ENCODE measurements around the gene SELENOM. TPM values are rescaled to one million over a fixed set of nuclear protein-coding genes. Genes with fewer than 3 reads are reported as not detected.
"Not testable (repeated sequence)": the region's sequence is repeated elsewhere in the genome, so short reads cannot be mapped to it uniquely, and the experiment has no call there.

Gene SELENOM
- total RNA-seq, 1 experiment from 2014 or later, result 3.2 TPM

DNA sequence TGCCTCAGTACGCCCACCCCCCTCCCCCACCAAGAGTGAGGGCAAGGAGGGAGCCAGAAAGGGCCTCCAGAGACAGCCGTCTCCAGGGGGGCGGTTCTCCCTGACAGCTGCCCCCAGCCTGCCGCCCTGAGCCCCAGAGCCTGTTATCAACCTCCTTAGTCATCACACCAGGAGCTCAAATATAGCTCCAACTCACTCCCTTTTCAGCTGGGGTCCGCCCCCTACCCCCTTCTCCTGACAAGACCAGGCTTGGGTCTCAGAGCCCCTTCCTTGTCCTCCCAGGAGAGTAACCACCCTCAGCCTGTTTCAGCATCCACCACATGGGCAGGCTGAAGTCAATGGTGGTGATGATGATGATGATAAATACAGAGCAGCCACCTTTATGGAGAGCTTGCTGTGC lies 12.9 kb upstream of the SELENOM start:
- TF ChIP-seq EZH2 (IDR thresholded peaks at IDR 0.05; ENCODE audit: borderline replicate concordance, low read depth, low read length, poor library complexity, severe bottlenecking), result no peak
- TF ChIP-seq, protein P1, sequence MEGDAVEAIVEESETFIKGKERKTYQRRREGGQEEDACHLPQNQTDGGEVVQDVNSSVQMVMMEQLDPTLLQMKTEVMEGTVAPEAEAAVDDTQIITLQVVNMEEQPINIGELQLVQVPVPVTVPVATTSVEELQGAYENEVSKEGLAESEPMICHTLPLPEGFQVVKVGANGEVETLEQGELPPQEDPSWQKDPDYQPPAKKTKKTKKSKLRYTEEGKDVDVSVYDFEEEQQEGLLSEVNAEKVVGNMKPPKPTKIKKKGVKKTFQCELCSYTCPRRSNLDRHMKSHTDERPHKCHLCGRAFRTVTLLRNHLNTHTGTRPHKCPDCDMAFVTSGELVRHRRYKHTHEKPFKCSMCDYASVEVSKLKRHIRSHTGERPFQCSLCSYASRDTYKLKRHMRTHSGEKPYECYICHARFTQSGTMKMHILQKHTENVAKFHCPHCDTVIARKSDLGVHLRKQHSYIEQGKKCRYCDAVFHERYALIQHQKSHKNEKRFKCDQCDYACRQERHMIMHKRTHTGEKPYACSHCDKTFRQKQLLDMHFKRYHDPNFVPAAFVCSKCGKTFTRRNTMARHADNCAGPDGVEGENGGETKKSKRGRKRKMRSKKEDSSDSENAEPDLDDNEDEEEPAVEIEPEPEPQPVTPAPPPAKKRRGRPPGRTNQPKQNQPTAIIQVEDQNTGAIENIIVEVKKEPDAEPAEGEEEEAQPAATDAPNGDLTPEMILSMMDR (conservative IDR thresholded peaks at IDR 0.05; ENCODE audit: low read depth, low read length), result no peak
- Histone ChIP-seq H3K4me3 (ENCODE audit: low read depth, low read length, poor library complexity, severe bottlenecking) (no peak overlapping the region), H3K4me1 (ENCODE audit: insufficient read depth, low read length, poor library complexity, severe bottlenecking) (peaks cover 9% of the 10 kb centered on the region), H3K27ac (ENCODE audit: low read depth, low read length, poor library complexity, severe bottlenecking) (no peak overlapping the region), H3K36me3 (ENCODE audit: insufficient read depth, low read length, poor library complexity, severe bottlenecking) (no peaks in the 10 kb centered on the region), H3K27me3 (replicated peaks; ENCODE audit: insufficient read depth, low read depth, low read length, poor library complexity) (no peaks in the 10 kb centered on the region), H3K9me3 (ENCODE audit: low read depth, low read length, poor library complexity, severe bottlenecking) (no peaks in the 10 kb centered on the region)
- POLR2A ChIA-PET (ENCODE audit: low non-redundant PET), result no interaction called here
- CTCF ChIA-PET, result interaction anchor here (1.4 kb wide), 1 partner anchor 13 kb away, joined by 3 read pairs; the partner anchor contains the start of gene SELENOM
- DNase-seq (ENCODE audit: low spot score), result no peak
- BruUV-seq (replicated peaks), result no TSS peak
- intact Hi-C loops (cut with micrococcal nuclease; ENCODE audit: unreplicated experiment), result no loop called here

DNA sequence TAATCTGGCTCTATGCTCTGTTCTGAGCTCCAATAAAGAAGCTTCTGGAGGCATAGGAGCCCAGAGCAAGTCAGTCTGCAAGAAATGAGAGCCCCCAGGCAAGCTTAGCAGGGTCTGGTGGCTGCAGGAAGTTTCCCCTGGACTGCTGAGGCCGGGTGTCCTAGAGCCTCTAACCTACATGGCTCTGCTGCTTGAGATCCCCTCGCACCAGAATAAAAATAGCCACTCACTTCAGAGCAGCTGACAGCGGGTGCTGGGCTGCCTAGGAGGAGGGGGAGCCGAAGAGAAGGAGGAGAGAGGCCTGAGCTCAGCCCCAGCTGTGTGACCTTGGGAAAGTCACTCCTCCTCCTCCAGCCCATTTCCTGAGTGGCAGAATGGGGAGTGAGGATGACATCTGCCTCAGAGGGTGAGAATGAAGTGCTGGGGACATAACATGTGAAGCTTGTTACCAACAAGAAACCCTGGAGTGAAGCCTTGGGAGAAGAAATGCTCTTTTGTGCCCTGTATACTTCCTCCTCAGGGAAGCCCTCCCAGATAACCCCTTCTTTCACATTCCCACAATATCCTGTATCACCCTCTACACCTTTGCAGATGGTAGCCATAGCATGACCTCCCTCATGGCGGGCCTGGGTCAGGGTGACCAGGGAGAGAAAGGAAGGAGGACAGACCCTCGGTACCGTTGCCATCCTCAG lies 11.8 kb upstream of the SELENOM start:
- Histone ChIP-seq H3K27ac (ENCODE audit: low read depth, low read length, poor library complexity, severe bottlenecking) (no peak overlapping the region), H3K4me1 (ENCODE audit: insufficient read depth, low read length, poor library complexity, severe bottlenecking) (peaks cover 9% of the 10 kb centered on the region), H3K9me3 (ENCODE audit: low read depth, low read length, poor library complexity, severe bottlenecking) (no peaks in the 10 kb centered on the region), H3K36me3 (ENCODE audit: insufficient read depth, low read length, poor library complexity, severe bottlenecking) (no peaks in the 10 kb centered on the region), H3K27me3 (replicated peaks; ENCODE audit: insufficient read depth, low read depth, low read length, poor library complexity) (no peaks in the 10 kb centered on the region), H3K4me3 (ENCODE audit: low read depth, low read length, poor library complexity, severe bottlenecking) (no peak overlapping the region)
- POLR2A ChIA-PET (ENCODE audit: low non-redundant PET), result no interaction called here
- no peak for TF ChIP-seq EZH2 (IDR thresholded peaks at IDR 0.05; ENCODE audit: borderline replicate concordance, low read depth, low read length, poor library complexity, severe bottlenecking)
- TF ChIP-seq, protein P1 (conservative IDR thresholded peaks at IDR 0.05; ENCODE audit: low read depth, low read length), result no peak
- CTCF ChIA-PET, result interaction anchor here (1.4 kb wide), 1 partner anchor 12 kb away, joined by 3 read pairs; the partner anchor contains the start of gene SELENOM
- DNase-seq (ENCODE audit: low spot score), result no peak
- intact Hi-C loops (cut with micrococcal nuclease; ENCODE audit: unreplicated experiment), result no loop called here
- BruUV-seq (replicated peaks), result no TSS peak

GRCh38 chr22:31118046-31118820 lies 10.9 kb upstream of the SELENOM start:
- TF ChIP-seq, protein P1 (conservative IDR thresholded peaks at IDR 0.05; ENCODE audit: low read depth, low read length), result no peak
- no peak for TF ChIP-seq EZH2 (IDR thresholded peaks at IDR 0.05; ENCODE audit: borderline replicate concordance, low read depth, low read length, poor library complexity, severe bottlenecking)
- H3K4me1 ChIP-seq (ENCODE audit: insufficient read depth, low read length, poor library complexity, severe bottlenecking), result peaks cover 7% of the 10 kb centered on the region
- CTCF ChIA-PET, result no interaction called here
- no peaks in the 10 kb centered on the region for H3K9me3 ChIP-seq (ENCODE audit: low read depth, low read length, poor library complexity, severe bottlenecking)
- H3K36me3 ChIP-seq (ENCODE audit: insufficient read depth, low read length, poor library complexity, severe bottlenecking), result no peaks in the 10 kb centered on the region
- no peak overlapping the region for H3K4me3 ChIP-seq (ENCODE audit: low read depth, low read length, poor library complexity, severe bottlenecking)
- H3K27me3 ChIP-seq (replicated peaks; ENCODE audit: insufficient read depth, low read depth, low read length, poor library complexity), result no peaks in the 10 kb centered on the region
- POLR2A ChIA-PET (ENCODE audit: low non-redundant PET), result no interaction called here
- no TSS peak for BruUV-seq (replicated peaks)
- H3K27ac ChIP-seq (ENCODE audit: low read depth, low read length, poor library complexity, severe bottlenecking), result no peak overlapping the region
- no peak for DNase-seq (ENCODE audit: low spot score)
- intact Hi-C loops (cut with micrococcal nuclease; ENCODE audit: unreplicated experiment), result no loop called here

DNA sequence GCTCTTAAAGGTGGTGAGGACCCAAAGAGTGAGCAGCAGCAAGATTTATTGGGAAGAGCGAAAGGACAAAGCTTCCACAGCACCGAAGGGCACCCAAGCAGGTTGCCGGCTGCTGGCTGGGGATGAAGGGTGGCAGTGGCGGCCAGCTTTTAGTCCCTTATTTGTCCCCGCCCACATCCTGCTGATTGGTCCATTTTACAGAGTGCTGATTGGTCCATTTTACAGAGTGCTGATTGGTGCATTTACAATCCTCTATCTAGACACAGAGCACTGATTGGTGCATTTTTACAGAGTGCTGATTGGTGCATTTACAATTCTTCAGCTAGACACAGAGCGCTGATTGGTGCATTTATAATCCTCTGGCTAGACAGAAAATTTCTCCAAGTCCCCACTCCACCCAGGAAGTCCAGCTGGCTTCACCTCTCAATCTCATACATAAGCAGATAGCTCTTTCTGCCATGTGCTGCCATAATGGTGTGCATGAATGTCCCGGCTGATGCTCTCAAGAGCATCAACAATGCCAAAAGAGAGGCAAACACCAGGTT lies 5.3 kb upstream of the SELENOM start:
- BruUV-seq (replicated peaks); POLR2A ChIA-PET (ENCODE audit: low non-redundant PET); H3K4me3 ChIP-seq (ENCODE audit: low read depth, low read length, poor library complexity, severe bottlenecking); H3K36me3 ChIP-seq (ENCODE audit: insufficient read depth, low read length, poor library complexity, severe bottlenecking); intact Hi-C loops (cut with micrococcal nuclease; ENCODE audit: unreplicated experiment); H3K9me3 ChIP-seq (ENCODE audit: low read depth, low read length, poor library complexity, severe bottlenecking); H3K27ac ChIP-seq (ENCODE audit: low read depth, low read length, poor library complexity, severe bottlenecking); DNase-seq (ENCODE audit: low spot score); H3K27me3 ChIP-seq (replicated peaks; ENCODE audit: insufficient read depth, low read depth, low read length, poor library complexity); H3K4me1 ChIP-seq (ENCODE audit: insufficient read depth, low read length, poor library complexity, severe bottlenecking); CTCF ChIA-PET: not testable (repeated sequence)

Data from A673 (cell line).